GM18511 (cell line): Measurements from ENCODE around the gene WDPCP.
"Not testable (repeated sequence)": the region's sequence is repeated elsewhere in the genome, so short reads cannot be mapped to it uniquely, and the experiment has no call there.

Experiments
- ATAC-seq: cut with Tn5 transposase; IDR thresholded peaks from one replicate; pipeline ENCODE4 v1.9.1; 2021; ENCODE audit warnings: mild to moderate bottlenecking, moderate library complexity; ENCODE audit not compliant: unreplicated experiment

Gene WDPCP

DNA sequence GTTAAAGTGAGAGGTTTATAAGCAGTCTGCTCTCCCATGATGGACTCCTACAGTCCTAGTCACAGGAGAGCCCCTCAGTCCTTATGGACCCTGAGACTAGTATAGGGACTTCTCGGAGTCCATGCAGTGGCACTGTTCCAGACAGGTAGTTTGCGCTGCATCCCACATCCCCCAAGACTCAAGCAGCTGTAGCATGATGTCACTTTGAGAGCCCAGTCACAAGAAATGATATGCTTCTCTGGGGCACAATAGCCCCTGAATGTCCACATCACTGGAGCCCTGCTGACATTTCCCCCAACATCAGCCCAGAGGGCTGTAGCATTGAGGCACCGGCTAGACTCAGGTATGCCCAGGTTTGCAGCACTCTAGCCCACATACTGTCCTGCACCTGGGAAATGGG lies 317.6 kb downstream of the WDPCP start:
- no peak for ATAC-seq

DNA sequence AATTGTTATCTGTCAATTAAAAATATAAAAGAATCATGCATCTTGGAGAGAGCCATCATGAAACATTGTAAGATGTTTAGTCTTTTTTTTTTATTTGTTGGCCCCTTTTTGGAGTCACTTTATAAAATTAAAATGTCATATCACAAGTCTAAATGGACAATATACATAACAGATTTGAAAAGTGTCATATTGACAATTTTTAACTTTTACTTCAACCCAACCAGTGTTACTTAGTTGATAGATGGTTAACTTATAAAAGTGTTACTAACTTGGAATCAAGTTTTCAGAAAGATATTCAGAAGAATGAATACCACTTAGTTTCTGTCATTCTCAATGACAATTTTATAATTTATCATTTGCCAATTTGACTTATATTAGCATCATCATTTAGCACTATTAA lies 319.3 kb downstream of the WDPCP start:
- ATAC-seq, result no peak

DNA sequence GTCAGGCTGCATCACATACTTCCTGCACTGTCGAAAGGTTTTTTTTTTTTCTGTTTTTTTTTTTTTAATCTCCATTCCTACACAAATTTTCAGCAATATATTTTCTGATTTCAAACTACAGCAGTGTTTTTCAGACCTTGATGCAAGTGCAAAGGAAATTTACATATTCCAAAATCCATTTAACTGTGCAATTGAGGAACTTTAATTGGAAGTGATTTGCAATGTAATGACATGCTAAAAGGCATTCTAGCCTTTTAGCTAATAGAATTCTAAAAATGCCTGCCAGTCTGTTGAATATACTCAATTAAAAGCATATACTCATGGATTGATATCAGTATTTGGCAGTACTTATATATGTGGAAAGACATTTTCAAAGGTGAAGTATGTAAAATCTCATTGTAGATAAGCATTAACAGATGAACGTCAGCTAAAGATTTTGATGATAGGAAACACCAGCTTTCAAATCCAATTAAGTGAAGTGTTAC lies 327.1 kb downstream of the WDPCP start:
- ATAC-seq, result no peak

DNA sequence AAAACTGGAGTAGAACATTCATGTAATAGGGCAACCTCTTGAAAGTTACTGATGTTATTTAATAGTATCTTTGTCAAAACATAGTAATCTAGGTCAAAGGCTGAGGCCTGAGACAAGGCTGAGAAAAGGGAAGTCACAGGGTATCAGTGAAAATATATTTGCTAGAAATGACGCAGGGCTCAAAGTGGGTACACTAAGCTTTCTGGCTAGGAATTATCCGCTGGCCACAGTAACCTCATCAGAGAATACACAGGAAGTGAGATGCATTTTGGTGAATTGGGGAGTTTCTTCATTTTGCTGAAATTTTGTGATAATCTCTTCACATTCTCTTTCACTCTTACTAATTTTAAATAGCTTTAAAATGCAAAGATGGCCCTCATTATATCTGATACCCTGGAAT lies 330.8 kb downstream of the WDPCP start:
- ATAC-seq, result no peak

DNA sequence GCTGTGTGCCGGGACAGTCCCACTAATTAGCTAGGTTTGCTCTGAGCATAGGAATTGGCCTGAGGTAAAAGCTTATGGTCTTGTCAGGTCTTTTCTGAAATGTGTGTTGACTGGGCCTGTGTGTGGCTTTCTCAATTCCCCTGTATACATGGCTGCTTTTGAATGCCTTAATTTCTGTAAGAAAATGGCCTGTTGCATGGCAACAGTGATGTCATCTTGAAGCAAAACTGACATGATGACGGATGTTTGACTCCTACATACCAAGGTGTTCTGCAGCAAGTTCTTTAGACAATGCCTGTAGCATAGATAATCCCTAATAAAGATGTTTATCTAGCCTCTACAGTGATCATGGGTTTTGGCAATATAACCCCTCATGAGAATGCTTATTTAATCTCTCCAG lies 339.1 kb downstream of the WDPCP start:
- ATAC-seq, result no peak

DNA sequence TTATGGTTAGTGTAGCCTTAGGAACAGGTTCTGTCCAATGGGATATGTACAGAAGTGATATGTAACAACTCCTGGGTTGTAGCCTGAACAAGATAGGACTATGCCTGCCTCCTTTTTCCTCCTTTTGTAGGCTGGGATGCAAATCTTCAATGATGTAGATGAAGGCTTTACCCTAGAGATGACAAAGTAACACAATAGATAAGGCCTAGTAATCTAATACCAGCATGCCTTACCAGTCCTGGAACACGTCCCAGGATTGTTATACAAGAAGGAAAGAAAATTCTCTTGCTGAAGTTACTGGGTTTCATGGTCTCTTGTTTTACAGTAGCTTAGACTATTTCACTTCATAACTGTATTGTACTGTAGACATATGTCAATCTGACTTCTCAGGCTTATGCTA lies 345.5 kb downstream of the WDPCP start:
- ATAC-seq, result no peak

DNA sequence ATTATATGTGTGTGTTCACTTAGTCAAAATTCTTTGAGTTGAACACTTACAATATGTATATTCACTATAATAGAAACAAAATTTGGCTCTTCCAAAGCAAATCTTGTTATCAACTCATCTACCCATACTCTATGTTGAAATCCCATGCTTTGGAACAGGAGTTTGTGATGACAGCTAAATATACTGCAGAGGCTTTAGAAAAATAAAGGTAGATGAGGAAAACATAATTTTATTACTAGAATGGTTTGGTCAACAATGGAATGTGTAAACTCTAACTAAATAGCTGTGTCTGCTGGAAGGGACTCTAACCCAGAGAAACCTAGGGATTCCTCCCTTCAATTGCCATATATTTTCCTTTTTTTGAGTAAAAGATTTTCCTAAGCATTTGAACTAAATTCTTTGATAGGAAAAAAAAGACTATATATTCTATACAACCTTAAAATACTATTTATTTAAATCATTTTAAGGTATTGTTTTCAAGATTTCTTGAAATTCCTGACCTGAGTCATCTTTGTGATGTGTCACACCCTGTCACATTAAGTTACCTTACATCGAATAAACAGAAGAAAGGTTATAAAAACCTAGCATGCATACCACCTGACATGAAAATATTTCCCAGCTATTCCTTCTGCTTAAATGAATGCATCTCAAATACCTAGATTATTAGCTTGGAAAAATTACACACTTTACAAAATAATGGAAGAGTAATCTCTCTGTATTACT lies 362.2 kb downstream of the WDPCP start:
- ATAC-seq, result no peak

DNA sequence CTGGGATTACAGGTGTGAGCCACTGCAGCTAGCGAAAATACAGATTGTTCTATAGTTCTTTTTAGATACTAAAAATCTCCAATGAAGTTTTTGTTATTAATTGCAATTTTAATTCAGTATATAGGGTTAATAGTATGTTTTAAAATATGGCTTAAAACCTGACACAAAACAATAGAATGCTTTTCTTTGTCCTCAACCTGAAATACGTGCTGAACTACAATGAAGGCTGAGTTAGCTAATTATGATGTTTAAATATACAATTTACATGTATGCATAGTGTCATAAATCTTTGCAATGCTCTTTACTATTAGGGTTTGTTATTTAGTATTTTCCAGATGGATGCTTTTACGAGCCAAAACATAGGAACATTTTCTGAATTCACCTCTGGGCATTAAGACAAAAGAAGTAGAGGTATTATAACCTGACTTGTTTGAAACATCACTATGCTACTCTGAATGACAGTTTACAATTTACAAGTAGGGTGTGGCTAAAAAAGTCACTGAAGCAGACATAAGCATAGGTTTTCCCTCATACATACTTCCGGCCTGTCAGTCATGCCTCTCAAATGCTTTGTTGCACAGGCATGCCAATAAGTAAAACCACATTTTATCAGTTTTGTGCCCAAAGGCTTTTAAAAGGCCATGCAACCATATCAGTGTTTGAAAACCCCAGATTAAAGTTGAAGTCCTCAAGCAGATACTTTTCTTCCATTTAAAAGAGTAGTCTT lies 369.3 kb downstream of the WDPCP start:
- ATAC-seq, result no peak

DNA sequence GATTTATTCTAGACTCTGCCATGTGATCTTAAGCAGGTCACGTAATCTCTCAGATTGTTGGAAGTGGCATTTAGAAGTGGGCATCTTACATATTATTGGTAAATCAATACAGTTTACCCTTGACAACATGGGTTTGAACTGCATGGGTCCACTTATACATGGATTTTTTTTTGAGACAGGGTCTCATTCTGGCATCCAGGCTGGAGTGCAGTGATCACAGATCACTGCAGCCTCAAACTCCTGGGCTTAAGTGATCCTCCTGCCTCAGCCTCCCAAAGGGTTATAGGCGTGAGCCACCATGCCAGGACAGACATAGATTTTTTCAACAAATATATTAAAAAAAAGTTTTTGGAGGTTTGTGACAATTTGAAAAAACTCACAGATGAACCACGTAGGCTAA lies 393.0 kb downstream of the WDPCP start:
- no peak for ATAC-seq

DNA sequence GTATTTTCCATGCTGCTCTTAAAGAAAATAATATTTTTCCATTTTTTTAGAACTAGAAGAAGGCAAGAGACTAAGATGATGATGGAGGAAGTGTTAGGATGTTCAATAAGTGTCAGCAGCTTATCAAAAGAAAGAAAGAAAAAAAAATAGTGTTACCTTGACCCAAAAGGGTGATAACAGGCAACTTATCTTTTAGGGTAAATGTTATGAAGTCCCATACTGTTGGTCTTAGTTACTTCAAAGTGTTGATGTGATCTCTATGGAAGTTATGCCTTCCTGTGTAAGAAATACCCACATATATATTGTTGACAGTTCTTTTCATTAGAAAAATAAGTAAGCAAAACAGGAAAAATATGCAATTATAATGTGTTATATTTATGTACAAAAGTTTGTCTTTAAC lies 394.1 kb downstream of the WDPCP start:
- ATAC-seq, result no peak

DNA sequence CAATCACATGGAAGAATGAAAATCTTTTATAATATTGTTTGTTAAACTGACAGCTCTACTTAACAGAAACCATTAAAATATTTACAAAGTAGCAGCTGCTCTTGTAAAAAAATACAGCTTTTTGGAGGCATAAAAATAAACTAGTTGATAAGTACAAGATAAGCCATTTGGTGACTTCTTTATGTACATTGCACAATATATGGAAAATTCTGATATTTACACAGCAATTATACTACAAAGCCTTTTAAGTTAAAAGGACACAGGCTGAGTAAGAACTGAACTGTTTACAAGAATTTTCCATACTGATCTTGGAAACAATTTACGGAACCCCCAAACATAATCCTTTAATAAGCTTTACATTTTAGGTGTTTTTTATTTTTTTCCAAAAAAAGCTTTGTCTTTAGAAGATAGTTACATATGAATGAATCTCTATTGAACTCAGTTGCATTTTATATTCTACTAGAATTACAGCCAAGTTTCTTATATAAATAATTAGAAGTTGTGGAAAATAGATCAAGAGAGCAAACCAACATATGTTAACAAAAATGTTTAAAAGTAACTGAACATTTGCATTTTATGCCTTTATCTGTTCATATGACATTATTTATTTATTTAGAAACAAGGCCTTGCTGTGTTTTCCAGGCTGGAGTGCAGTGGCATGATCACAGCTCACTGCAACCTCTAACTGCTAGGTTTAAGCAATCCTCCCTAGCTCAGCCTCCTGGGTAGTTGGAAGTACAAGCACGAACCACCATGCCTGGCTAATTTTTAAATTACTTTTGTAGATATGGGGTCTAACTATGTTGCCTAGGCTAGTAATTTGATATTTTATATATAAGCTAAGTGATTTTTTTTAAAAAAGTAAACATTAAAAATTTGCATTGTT lies 395.1 kb downstream of the WDPCP start:
- ATAC-seq, result no peak

DNA sequence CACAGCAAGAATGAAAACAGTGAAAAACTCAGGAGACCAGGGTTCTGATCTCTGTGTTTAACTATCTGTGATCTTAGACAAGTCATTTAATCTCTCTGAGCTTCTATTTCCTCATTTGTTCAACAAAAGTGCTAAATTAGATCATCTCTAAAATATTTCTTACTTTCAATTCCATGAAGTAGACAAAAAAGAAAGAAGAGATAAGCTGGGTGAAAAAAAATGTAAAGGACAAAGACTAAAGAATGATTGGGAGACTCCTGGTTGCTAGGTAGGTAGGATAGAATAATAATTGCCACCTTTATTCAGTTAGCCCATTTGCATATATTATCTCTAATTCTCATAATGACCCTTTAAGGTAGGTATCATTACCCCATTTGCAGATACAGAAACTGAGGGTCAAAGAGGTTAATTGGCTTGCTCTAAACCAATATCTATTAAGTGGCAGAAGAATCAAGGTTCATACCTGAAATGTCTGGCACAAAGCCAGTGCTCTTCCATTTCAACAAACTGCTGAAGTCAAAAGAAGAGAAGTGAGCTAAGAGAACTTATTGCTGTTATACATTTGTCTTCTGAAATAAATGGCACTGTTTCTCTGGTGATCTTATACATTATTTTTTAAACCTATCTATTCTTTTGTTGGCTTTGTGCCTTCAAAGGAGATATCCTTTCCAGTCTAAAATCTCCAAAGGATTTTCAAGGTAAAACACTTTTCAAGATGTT lies 395.9 kb downstream of the WDPCP start:
- no peak for ATAC-seq

DNA sequence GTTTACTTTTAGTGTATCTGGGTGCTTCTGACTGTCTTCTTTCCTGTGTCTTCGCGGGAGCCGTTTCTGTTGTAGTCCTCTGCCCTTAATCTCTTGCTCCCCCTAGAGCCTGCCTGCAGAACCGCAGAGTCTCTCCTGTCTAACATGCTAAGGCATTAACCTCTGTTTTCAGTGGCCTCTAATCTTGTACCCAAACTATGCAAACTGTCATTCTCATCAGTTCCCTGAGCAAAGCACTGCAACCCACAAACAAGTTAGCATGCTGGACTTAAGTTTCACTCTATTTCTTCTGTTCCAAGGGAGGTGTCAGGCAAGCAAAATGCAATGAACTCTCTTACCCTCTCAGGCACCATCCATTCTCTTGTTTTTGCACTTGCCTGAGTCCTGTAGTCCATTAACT lies 399.3 kb downstream of the WDPCP start:
- peak; percentile 60 for ATAC-seq

DNA sequence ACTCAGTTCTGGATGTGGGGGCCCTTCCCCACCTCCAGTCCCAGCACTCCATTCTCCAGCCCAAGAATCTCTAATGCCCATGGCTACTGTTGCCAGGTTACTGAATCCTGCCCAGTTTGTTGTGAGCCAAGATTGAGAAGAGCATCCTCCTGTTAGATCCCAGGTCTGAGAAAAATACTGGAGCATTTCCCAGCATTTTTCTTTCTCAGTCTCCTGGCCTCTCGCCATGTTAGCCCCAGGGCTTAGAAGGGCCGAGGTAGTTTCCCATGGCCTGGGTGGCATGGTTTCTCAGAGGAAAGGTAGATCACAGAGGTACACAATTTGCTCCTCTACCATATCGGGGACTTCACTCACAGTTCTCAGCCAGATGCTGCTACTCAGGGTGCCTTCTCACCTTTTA lies 401.9 kb downstream of the WDPCP start:
- no peak for ATAC-seq

DNA sequence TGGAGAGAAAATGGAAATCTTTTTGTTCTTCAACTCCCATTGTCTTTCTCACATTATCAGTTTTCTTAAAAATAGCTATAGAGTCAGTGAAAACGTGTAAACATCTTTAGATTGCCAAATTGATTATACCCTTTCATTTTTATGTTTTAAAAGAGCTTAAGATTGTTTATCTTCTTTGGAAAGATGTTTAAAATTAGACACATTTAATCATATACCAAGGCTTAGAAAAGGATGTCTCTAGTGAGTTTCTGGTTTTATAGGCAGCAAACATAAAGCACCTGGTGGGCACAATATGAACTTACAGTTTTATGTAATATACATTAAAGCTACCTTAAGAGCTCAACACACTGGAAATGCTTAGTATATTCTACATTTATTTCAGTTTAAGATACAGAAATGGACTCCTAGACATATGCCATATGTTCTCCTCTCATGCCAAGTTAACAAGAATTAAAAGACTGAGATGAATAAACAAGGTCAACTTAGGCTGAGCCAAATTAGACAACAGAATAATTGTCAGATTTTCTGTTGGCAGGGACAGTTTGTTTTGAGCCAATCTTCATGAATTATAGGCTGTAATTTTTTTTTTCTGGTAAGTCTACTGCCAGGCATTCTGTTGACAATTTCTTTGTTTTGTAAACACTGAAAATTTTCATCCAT lies 425.0 kb downstream of the WDPCP start:
- no peak for ATAC-seq

DNA sequence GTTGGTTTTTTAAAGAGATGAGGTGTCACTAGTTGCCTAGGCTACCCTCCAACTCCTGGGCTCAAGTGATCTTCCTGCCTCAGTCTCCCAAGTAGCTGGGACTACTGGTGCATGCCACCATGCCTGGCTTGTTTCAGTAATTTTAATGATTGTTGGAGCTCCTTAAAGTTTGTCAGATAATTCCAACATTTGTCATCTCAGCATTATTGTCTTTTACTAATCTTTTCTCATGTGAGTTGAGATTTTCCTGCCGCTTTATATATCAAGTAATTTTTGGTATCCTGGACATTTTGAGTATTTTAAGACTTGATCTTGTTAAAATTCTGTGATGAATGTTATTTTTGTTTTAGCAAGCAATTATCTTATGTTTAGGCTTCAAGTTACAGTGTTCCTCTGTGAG lies 429.0 kb downstream of the WDPCP start:
- ATAC-seq, result no peak

DNA sequence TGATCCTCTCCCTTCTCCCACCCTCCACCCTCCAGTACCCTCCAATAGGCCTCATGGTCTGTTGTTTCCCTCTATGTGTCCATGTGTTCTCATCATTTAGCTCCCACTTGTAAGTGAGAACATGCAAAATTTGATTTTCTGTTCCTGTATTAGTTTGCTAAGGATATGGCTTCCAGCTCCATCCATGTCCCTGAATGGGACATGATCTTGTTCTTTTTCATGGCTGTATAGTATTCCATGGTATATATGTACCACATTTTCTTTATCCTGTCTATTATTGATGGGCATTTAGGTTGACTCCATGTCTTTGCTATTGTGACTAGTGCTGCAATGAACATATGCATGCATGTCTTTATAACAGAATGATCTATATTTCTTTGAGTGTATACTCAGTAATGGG lies 451.6 kb downstream of the WDPCP start:
- ATAC-seq, result not testable (repeated sequence)

DNA sequence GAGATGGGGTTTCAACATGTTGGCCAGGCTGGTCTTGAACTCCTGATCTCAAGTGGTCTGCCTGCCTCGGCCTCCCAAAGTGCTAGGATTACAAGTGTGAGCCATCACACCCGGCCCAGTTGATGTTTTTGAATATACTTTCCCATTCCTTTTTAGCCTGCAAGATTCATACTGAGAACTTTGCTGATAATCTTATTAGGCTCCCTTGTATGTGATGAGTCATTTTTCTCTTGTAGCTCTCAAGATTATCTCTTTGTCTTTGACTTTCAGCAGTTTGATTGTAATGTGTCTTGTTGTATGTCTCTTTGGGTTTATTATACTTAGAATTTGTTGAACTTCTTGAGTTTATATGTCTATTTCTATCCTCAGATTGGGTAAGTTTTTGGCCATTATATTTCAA lies 456.3 kb downstream of the WDPCP start:
- ATAC-seq, result no peak

DNA sequence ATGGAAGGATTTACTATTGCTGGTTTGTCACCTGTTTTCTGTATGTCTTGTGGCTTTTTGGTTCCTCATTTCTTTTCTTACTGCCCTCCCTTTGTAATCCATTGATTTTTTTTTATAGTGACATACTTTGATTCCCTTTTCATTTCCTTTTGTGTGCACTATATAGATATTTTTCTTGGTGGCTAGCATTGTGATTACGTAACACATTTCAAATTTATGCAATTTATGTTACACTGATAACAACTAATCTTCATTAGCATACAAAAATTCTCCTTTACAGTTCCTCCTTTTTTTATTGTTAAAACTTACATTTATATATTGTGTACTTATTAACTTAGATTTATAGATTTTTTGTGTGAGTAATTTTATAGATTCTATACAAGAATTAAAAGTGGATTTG lies 457.1 kb downstream of the WDPCP start:
- no peak for ATAC-seq

DNA sequence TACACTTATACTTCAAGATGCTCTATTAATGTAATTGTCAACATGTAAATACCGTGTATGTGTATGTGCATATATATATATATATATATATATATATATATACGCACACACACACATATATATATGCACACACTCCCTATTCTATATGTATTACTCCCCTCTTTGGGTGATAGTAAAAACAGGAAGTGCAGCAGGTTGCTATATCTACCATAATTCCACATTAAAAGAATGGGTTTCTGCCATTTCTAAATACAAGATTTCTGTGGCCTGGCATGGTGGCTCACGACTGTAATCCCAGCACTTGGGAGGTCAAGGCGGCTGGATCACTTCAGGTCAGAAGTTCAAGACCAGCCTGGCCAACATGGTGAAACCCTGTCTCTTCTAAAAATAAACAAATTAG lies 460.7 kb downstream of the WDPCP start:
- ATAC-seq, result no peak
